Measurements from ENCODE around the gene TBC1D8. TPM values are rescaled to one million over a fixed set of nuclear protein-coding genes. Genes with fewer than 3 reads are reported as not detected.

TBC1D8 gene
- total RNA-seq, 1 donor from 2014 or later = 21.3 TPM

GRCh38 chr2:101162561-101163330, 11.6 kb upstream of the TBC1D8 start:
- no peak for DNase-seq (ENCODE audit: low spot score)

- no peak for DNase-seq (ENCODE audit: low spot score)
Observed at GRCh38 chr2:101161658-101162057, 10.5 kb upstream of the TBC1D8 start.

- no peak for DNase-seq (ENCODE audit: low spot score)
Observed at GRCh38 chr2:101160454-101160853, 9.3 kb upstream of the TBC1D8 start.

GRCh38 chr2:101159526-101159925, 8.3 kb upstream of the TBC1D8 start:
- no peak for DNase-seq (ENCODE audit: low spot score)

GRCh38 chr2:101157272-101157671, 6.1 kb upstream of the TBC1D8 start:
- no peak for DNase-seq (ENCODE audit: low spot score)

- no peak for DNase-seq (ENCODE audit: low spot score)
Observed at GRCh38 chr2:101153787-101154186, 2.6 kb upstream of the TBC1D8 start.

- DNase-seq (ENCODE audit: low spot score) = no peak
Observed at GRCh38 chr2:101153077-101153707, 2.0 kb upstream of the TBC1D8 start.

GRCh38 chr2:101152272-101153076, 1.3 kb upstream of the TBC1D8 start:
- DNase-seq (ENCODE audit: low spot score) = no peak

GRCh38 chr2:101151859-101152271, 683 bp upstream of the TBC1D8 start:
- no peak for DNase-seq (ENCODE audit: low spot score)

- DNase-seq (ENCODE audit: low spot score) = no peak
Observed at GRCh38 chr2:101150306-101151145, 656 bp downstream of the TBC1D8 start.

- no peak for DNase-seq (ENCODE audit: low spot score)
Observed at GRCh38 chr2:101149241-101150192, 1.7 kb downstream of the TBC1D8 start.

- no peak for DNase-seq (ENCODE audit: low spot score)
Observed at GRCh38 chr2:101148777-101149176, 2.4 kb downstream of the TBC1D8 start.

- no peak for DNase-seq (ENCODE audit: low spot score)
Observed at GRCh38 chr2:101147971-101148370, 3.2 kb downstream of the TBC1D8 start.

- DNase-seq (ENCODE audit: low spot score) = no peak
Observed at GRCh38 chr2:101147062-101147461, 4.1 kb downstream of the TBC1D8 start.

GRCh38 chr2:101146535-101146934, 4.6 kb downstream of the TBC1D8 start:
- no peak for DNase-seq (ENCODE audit: low spot score)

GRCh38 chr2:101145406-101145805, 5.8 kb downstream of the TBC1D8 start:
- no peak for DNase-seq (ENCODE audit: low spot score)

- no peak for DNase-seq (ENCODE audit: low spot score)
Observed at GRCh38 chr2:101142163-101142562, 9.0 kb downstream of the TBC1D8 start.

GRCh38 chr2:101140978-101141655, 10.1 kb downstream of the TBC1D8 start:
- DNase-seq (ENCODE audit: low spot score) = no peak

GRCh38 chr2:101140237-101140636, 10.9 kb downstream of the TBC1D8 start:
- no peak for DNase-seq (ENCODE audit: low spot score)
